CD4-positive, CD25-positive, alpha-beta regulatory T cell (primary cell): ENCODE measurements around the gene GHR. TPM values are rescaled to one million over a fixed set of nuclear protein-coding genes. Genes with fewer than 3 reads are reported as not detected.

Experiments used
- ATAC-seq, 2 donors: fragments of 150-1000 bp; cut with Tn5 transposase; one replicate each; pipeline ENCODE4 v1.10.0; 2021; ENCODE audit warnings: low read depth in 2 of 2, moderate number of reproducible peaks in 2 of 2, moderate library complexity in 1 of 2
- DNase-seq, 3 donors: peaks; one replicate each; pipeline versions ENCODE4 v3.0.0 to v3.0.0-alpha.2; 2012 to 2022; ENCODE audit warnings: mixed read lengths in 1 of 3
- H3K27ac ChIP-seq: one replicate; pipeline ENCODE4 v1.7.0; 2013; ENCODE audit warnings: mild to moderate bottlenecking, low read length; ENCODE audit not compliant: insufficient read depth, poor library complexity, severe bottlenecking
- H3K27me3 ChIP-seq: one replicate; pipeline ENCODE4 v1.7.0; 2013; ENCODE audit warnings: low read length; ENCODE audit not compliant: control insufficient read depth, insufficient read depth
- H3K36me3 ChIP-seq: one replicate; pipeline ENCODE4 v1.7.0; 2013; ENCODE audit warnings: mild to moderate bottlenecking, low read length, moderate library complexity; ENCODE audit not compliant: control insufficient read depth, insufficient read depth
- H3K4me1 ChIP-seq: 2 replicates; pipeline ENCODE4 v1.7.0; 2013; ENCODE audit warnings: mild to moderate bottlenecking, low read length; ENCODE audit not compliant: insufficient read depth, control insufficient read depth, poor library complexity, severe bottlenecking
- H3K4me3 ChIP-seq: one replicate; pipeline ENCODE4 v1.7.0; 2013; ENCODE audit warnings: low read depth, mild to moderate bottlenecking, low read length, moderate library complexity
- H3K9me3 ChIP-seq, 2 experiments: 1 replicate in 1 of 2; 2 replicates in 1 of 2; pipeline ENCODE4 v1.7.0; 2013; ENCODE audit warnings: low read length in 2 of 2, mild to moderate bottlenecking in 1 of 2, moderate library complexity in 1 of 2; ENCODE audit not compliant: control insufficient read depth in 2 of 2
- H3K27ac Mint-ChIP-seq, 3 donors: one replicate each; pipeline ENCODE4 v1.8.0; 2020 to 2022; ENCODE audit warnings: mild to moderate bottlenecking in 3 of 3, mixed read lengths in 3 of 3, moderate library complexity in 2 of 3
- H3K27me3 Mint-ChIP-seq: one replicate; pipeline ENCODE4 v1.8.0; 2022; ENCODE audit warnings: mild to moderate bottlenecking, mixed read lengths
- H3K36me3 Mint-ChIP-seq: one replicate; pipeline ENCODE4 v1.8.0; 2020; ENCODE audit warnings: mixed read lengths
- H3K4me1 Mint-ChIP-seq, 4 donors: one replicate each; pipeline ENCODE4 v1.8.0; 2020 to 2022; ENCODE audit warnings: mixed read lengths in 4 of 4, mild to moderate bottlenecking in 1 of 4
- H3K4me3 Mint-ChIP-seq, 4 donors: one replicate each; pipeline ENCODE4 v1.8.0; 2020 to 2022; ENCODE audit warnings: mild to moderate bottlenecking in 4 of 4, mixed read lengths in 4 of 4, moderate library complexity in 3 of 4
- H3K9me3 Mint-ChIP-seq, 7 donors: one replicate each; pipeline ENCODE4 v1.8.0; 2020 to 2022; ENCODE audit warnings: mixed read lengths in 7 of 7, mild to moderate bottlenecking in 3 of 7, moderate library complexity in 2 of 7
- polyA plus RNA-seq, 4 donors: library from polyadenylated mRNA; unstranded; fragments of 300-500 nt; fragmentation: Illumina TruSeq; gene quantifications; one replicate each; pipeline ENCODE4 v1.2.3, GENCODE V29; 2021
- total RNA-seq: library from RNA; stranded (reverse); gene quantifications from one replicate; pipeline ENCODE4 v1.2.3, GENCODE V29; 2022

GHR gene
- total and polyA plus RNA-seq, 5 donors from 2014 or later = not detected

GRCh38 chr5:42518595-42519221, 95.5 kb downstream of the GHR start:
- Histone ChIP-seq H3K9me3 (no peaks in the 10 kb centered on the region), H3K36me3 (no peaks in the 10 kb centered on the region), H3K4me3 (no peak overlapping the region), H3K27ac (no peak overlapping the region), H3K4me1 (no peaks in the 10 kb centered on the region), H3K27me3 (no peaks in the 10 kb centered on the region)
- peaks cover 0 to 3% (median 0%) of the 10 kb centered on the region in 7 donors for H3K9me3 Mint-ChIP-seq
- ATAC-seq = no peak
- H3K4me1 Mint-ChIP-seq = no peaks in the 10 kb centered on the region
- H3K27ac Mint-ChIP-seq = no peak overlapping the region
- H3K27me3 Mint-ChIP-seq = peaks cover 4% of the 10 kb centered on the region
- no peak for DNase-seq
- no peaks in the 10 kb centered on the region for H3K36me3 Mint-ChIP-seq
- no peak overlapping the region for H3K4me3 Mint-ChIP-seq

GRCh38 chr5:42520203-42520602, 97.0 kb downstream of the GHR start:
- Histone ChIP-seq H3K9me3 (no peaks in the 10 kb centered on the region), H3K4me1 (no peaks in the 10 kb centered on the region), H3K27ac (no peak overlapping the region), H3K36me3 (no peaks in the 10 kb centered on the region), H3K27me3 (no peaks in the 10 kb centered on the region), H3K4me3 (no peak overlapping the region)
- Mint-ChIP-seq H3K4me3 (no peak overlapping the region), H3K4me1 (no peaks in the 10 kb centered on the region), H3K9me3 (peaks cover 0 to 3% (median 0%) of the 10 kb centered on the region in 7 donors), H3K36me3 (no peaks in the 10 kb centered on the region), H3K27me3 (peaks cover 4% of the 10 kb centered on the region), H3K27ac (no peak overlapping the region)
- no peak for ATAC-seq
- no peak for DNase-seq

GRCh38 chr5:42520957-42521356, 97.7 kb downstream of the GHR start:
- peaks cover 4% of the 10 kb centered on the region for H3K27me3 Mint-ChIP-seq
- ATAC-seq (no peak), DNase-seq (no peak)
- no peaks in the 10 kb centered on the region for H3K4me1 Mint-ChIP-seq
- H3K36me3 ChIP-seq = no peaks in the 10 kb centered on the region
- H3K9me3 ChIP-seq = no peaks in the 10 kb centered on the region
- H3K36me3 Mint-ChIP-seq = no peaks in the 10 kb centered on the region
- H3K4me1 ChIP-seq = no peaks in the 10 kb centered on the region
- H3K9me3 Mint-ChIP-seq = peaks cover 0 to 3% (median 0%) of the 10 kb centered on the region in 7 donors
- H3K27ac Mint-ChIP-seq = no peak overlapping the region
- H3K4me3 Mint-ChIP-seq = no peak overlapping the region
- H3K27me3 ChIP-seq = no peaks in the 10 kb centered on the region
- H3K27ac ChIP-seq = no peak overlapping the region
- no peak overlapping the region for H3K4me3 ChIP-seq

- no peak overlapping the region for H3K4me3 ChIP-seq
- H3K9me3 Mint-ChIP-seq = peaks cover 0 to 3% (median 0%) of the 10 kb centered on the region in 7 donors
- H3K9me3 ChIP-seq = no peaks in the 10 kb centered on the region
- peaks cover 4% of the 10 kb centered on the region for H3K27me3 Mint-ChIP-seq
- no peak overlapping the region for H3K27ac Mint-ChIP-seq
- H3K27ac ChIP-seq = no peak overlapping the region
- no peak overlapping the region for H3K4me3 Mint-ChIP-seq
- H3K36me3 ChIP-seq = no peaks in the 10 kb centered on the region
- no peaks in the 10 kb centered on the region for H3K36me3 Mint-ChIP-seq
- H3K27me3 ChIP-seq = no peaks in the 10 kb centered on the region
- no peak for ATAC-seq
- no peaks in the 10 kb centered on the region for H3K4me1 ChIP-seq
- H3K4me1 Mint-ChIP-seq = no peaks in the 10 kb centered on the region
- DNase-seq = no peak
Observed at GRCh38 chr5:42521406-42521805, 98.2 kb downstream of the GHR start.

GRCh38 chr5:42522783-42523182, 99.5 kb downstream of the GHR start:
- no peak overlapping the region for H3K4me3 Mint-ChIP-seq
- H3K9me3 ChIP-seq = peaks cover 0 to under 1% of the 10 kb centered on the region in 2 experiments
- H3K4me1 ChIP-seq = no peaks in the 10 kb centered on the region
- no peaks in the 10 kb centered on the region for H3K4me1 Mint-ChIP-seq
- no peak for ATAC-seq
- no peak overlapping the region for H3K27ac Mint-ChIP-seq
- H3K4me3 ChIP-seq = no peak overlapping the region
- DNase-seq = no peak
- H3K27ac ChIP-seq = no peak overlapping the region
- peaks cover 4% of the 10 kb centered on the region for H3K27me3 Mint-ChIP-seq
- H3K27me3 ChIP-seq = no peaks in the 10 kb centered on the region
- H3K9me3 Mint-ChIP-seq = peaks cover 0 to 4% (median 0%) of the 10 kb centered on the region in 7 donors
- no peaks in the 10 kb centered on the region for H3K36me3 ChIP-seq
- H3K36me3 Mint-ChIP-seq = no peaks in the 10 kb centered on the region

GRCh38 chr5:42526179-42526578, 102.9 kb downstream of the GHR start:
- H3K27me3 ChIP-seq = no peaks in the 10 kb centered on the region
- no peak for DNase-seq
- Mint-ChIP-seq H3K4me1 (no peaks in the 10 kb centered on the region), H3K36me3 (no peaks in the 10 kb centered on the region), H3K4me3 (no peak overlapping the region), H3K27ac (no peak overlapping the region), H3K27me3 (peaks cover 4% of the 10 kb centered on the region), H3K9me3 (peaks cover 0 to 4% (median 0%) of the 10 kb centered on the region in 7 donors)
- H3K27ac ChIP-seq = no peak overlapping the region
- no peak overlapping the region for H3K4me3 ChIP-seq
- ATAC-seq = no peak
- H3K9me3 ChIP-seq = peaks cover 0 to 4% of the 10 kb centered on the region in 2 experiments
- H3K36me3 ChIP-seq = no peaks in the 10 kb centered on the region
- no peaks in the 10 kb centered on the region for H3K4me1 ChIP-seq

GRCh38 chr5:42531611-42532010, 108.4 kb downstream of the GHR start:
- no peak overlapping the region for H3K4me3 Mint-ChIP-seq
- no peaks in the 10 kb centered on the region for H3K27me3 Mint-ChIP-seq
- ATAC-seq (no peak), DNase-seq (no peak)
- Histone ChIP-seq H3K27ac (no peak overlapping the region), H3K4me1 (no peaks in the 10 kb centered on the region), H3K9me3 (peaks cover 0 to 4% of the 10 kb centered on the region in 2 experiments), H3K27me3 (no peaks in the 10 kb centered on the region), H3K4me3 (no peak overlapping the region), H3K36me3 (no peaks in the 10 kb centered on the region)
- no peaks in the 10 kb centered on the region for H3K36me3 Mint-ChIP-seq
- no peak overlapping the region for H3K27ac Mint-ChIP-seq
- H3K9me3 Mint-ChIP-seq = peaks cover 0 to 4% (median 1%) of the 10 kb centered on the region in 7 donors
- no peaks in the 10 kb centered on the region for H3K4me1 Mint-ChIP-seq

- H3K4me1 ChIP-seq = no peaks in the 10 kb centered on the region
- H3K27ac ChIP-seq = no peak overlapping the region
- DNase-seq = no peak
- H3K36me3 ChIP-seq = no peaks in the 10 kb centered on the region
- no peaks in the 10 kb centered on the region for H3K27me3 ChIP-seq
- H3K9me3 ChIP-seq = peaks cover 0 to 4% of the 10 kb centered on the region in 2 experiments
- Mint-ChIP-seq H3K27ac (no peak overlapping the region), H3K36me3 (no peaks in the 10 kb centered on the region), H3K27me3 (no peaks in the 10 kb centered on the region), H3K4me1 (peaks cover 0 to 3% (median 0%) of the 10 kb centered on the region in 4 donors), H3K4me3 (no peak overlapping the region), H3K9me3 (peaks cover 0 to 17% (median 6%) of the 10 kb centered on the region in 7 donors)
- no peak overlapping the region for H3K4me3 ChIP-seq
- no peak for ATAC-seq
Observed at GRCh38 chr5:42542106-42542505, 118.9 kb downstream of the GHR start.
